Tibial artery (tissue), 4 donors: Measurements from ENCODE around the gene GINS3.

Source experiments
- DNase-seq, 2 donors: peaks; one replicate each; pipeline ENCODE4 v3.0.0-alpha.2; 2019
- H3K27ac ChIP-seq, 2 donors: fragments of 200-600 bp; sonication (generic) in 1 of 2; 1 replicate in 1 of 2; 2 replicates in 1 of 2; pipeline ENCODE4 v1.5.1; 2018 to 2019; ENCODE audit warnings: mild to moderate bottlenecking in 1 of 2
- H3K27me3 ChIP-seq, 2 donors: fragments of 200-600 bp; sonication (generic) in 1 of 2; one replicate each; pipeline versions ENCODE4 v1.5.1 to v1.6.0; 2016 to 2019
- H3K36me3 ChIP-seq, 3 donors: fragments of 200-600 bp; sonication (generic) in 2 of 3; one replicate each; pipeline ENCODE4 v1.5.1; 2016 to 2019; ENCODE audit warnings: mild to moderate bottlenecking in 2 of 3
- H3K4me1 ChIP-seq, 4 donors: fragments of 200-600 bp; sonication (generic) in 2 of 4; 1 replicate in 3 of 4; 2 replicates in 1 of 4; pipeline ENCODE4 v1.5.1; 2016 to 2019
- H3K4me3 ChIP-seq, 2 donors: fragments of 200-600 bp; sonication (generic) in 1 of 2; 1 replicate in 1 of 2; 2 replicates in 1 of 2; pipeline ENCODE4 v1.5.1; 2018 to 2019; ENCODE audit warnings: mild to moderate bottlenecking in 2 of 2
- H3K9me3 ChIP-seq, 3 donors: fragments of 200-600 bp; sonication (generic) in 1 of 3; one replicate each; pipeline ENCODE4 v1.5.1; 2016 to 2019
- intact Hi-C: fragments of 100-400 bp; cut with DNase I; formaldehyde crosslinking; loops from one replicate; pipeline ENCODE4 v1.15.0; 2023; ENCODE audit warnings: low total_unique reads
- TF ChIP-seq, protein P1 (sequence below), 2 experiments: fragments of 200-600 bp in 1 of 2; fragments of 450-650 bp in 1 of 2; IDR thresholded peaks; one replicate each; pipeline ENCODE4 v1.5.1; 2017 to 2019; ENCODE audit warnings: antibody characterized with exemption in 2 of 2, mild to moderate bottlenecking in 1 of 2, moderate library complexity in 1 of 2

The GINS3 gene

DNA sequence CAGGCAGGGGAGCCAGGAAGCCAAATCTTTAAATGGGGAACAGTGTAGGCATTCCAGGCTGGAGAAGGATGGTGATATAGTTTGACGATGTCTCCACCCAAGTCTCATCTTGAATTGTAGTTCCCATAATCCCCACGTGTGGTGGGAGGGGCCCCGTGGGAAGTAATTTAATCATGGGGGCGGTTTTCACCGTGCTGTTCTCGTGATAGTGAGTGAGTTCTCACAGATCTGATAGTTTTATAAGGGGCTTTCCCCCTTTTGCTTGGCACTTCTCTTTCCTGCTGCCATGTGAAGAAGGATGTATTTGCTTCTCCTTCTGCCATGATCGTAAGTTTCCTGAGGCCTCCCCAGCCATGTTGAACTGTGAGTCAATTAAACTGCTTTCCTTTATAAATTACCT, 28.8 kb downstream of the GINS3 start:
- intact Hi-C loops, result no loop called here

DNA sequence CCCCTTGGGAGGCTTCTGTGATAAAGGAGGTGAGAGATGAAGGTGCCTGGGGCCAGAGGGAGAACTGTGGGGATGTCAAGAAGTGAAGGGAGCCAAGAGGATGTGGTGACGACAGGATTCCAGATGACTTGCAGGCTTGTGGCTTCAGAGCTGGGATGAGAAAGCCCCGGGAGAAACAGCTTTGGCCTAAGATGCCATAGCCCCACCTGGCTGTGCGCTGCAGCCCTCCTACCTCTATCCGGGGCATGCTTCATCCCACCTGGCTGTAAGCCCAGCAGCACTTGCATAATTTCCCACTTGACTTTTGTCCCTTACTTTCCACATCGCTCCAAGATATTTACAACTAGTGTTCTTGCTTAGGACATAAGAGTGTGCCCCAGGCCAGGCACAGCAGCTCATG, 29.3 kb downstream of the GINS3 start:
- intact Hi-C loops, result no loop called here
- H3K4me1 ChIP-seq, result no peaks in the 10 kb centered on the region
- peaks cover 0 to 38% of the 10 kb centered on the region in 2 donors for H3K27me3 ChIP-seq
- no peak overlapping the region for H3K4me3 ChIP-seq
- DNase-seq, result no peak
- TF ChIP-seq, protein P1, sequence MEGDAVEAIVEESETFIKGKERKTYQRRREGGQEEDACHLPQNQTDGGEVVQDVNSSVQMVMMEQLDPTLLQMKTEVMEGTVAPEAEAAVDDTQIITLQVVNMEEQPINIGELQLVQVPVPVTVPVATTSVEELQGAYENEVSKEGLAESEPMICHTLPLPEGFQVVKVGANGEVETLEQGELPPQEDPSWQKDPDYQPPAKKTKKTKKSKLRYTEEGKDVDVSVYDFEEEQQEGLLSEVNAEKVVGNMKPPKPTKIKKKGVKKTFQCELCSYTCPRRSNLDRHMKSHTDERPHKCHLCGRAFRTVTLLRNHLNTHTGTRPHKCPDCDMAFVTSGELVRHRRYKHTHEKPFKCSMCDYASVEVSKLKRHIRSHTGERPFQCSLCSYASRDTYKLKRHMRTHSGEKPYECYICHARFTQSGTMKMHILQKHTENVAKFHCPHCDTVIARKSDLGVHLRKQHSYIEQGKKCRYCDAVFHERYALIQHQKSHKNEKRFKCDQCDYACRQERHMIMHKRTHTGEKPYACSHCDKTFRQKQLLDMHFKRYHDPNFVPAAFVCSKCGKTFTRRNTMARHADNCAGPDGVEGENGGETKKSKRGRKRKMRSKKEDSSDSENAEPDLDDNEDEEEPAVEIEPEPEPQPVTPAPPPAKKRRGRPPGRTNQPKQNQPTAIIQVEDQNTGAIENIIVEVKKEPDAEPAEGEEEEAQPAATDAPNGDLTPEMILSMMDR (IDR thresholded peaks at IDR 0.05), result no peak
- H3K36me3 ChIP-seq, result no peaks in the 10 kb centered on the region
- H3K9me3 ChIP-seq, result no peaks in the 10 kb centered on the region
- H3K27ac ChIP-seq, result no peak overlapping the region

More for the DNA sequence above, 28.8 kb downstream of the GINS3 start:
- Histone ChIP-seq H3K27me3 (peaks cover 0 to 38% of the 10 kb centered on the region in 2 donors), H3K27ac (no peak overlapping the region), H3K4me3 (no peak overlapping the region), H3K9me3 (no peaks in the 10 kb centered on the region), H3K4me1 (no peaks in the 10 kb centered on the region), H3K36me3 (no peaks in the 10 kb centered on the region)
- TF ChIP-seq, protein P1 (IDR thresholded peaks at IDR 0.05), result no peak
- DNase-seq, result no peak

DNA sequence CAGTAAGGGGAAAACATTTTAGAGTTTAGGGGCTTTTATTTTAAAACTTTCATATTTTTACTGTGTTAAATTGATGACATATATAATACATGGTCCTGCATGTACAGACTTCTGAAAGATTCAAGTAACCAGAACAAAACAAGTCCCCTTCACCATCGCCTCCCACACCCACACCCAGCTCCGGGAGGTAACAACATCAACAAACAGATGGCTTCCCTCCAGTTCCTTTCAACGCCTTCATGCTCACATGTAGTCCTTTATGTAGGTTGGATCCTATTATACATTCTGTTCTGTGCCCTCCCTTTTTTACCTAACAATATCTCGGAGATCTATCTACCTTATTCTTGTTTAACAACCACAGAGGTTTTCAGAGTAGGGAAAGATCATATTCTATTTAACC, 30.5 kb downstream of the GINS3 start:
- intact Hi-C loops, result no loop called here
- H3K27me3 ChIP-seq, result peaks cover 0 to 29% of the 10 kb centered on the region in 2 donors
- DNase-seq, result no peak
- TF ChIP-seq, protein P1 (IDR thresholded peaks at IDR 0.05), result no peak
- H3K4me3 ChIP-seq, result no peak overlapping the region
- no peak overlapping the region for H3K27ac ChIP-seq
- no peaks in the 10 kb centered on the region for H3K4me1 ChIP-seq
- no peaks in the 10 kb centered on the region for H3K9me3 ChIP-seq
- H3K36me3 ChIP-seq, result no peaks in the 10 kb centered on the region

DNA sequence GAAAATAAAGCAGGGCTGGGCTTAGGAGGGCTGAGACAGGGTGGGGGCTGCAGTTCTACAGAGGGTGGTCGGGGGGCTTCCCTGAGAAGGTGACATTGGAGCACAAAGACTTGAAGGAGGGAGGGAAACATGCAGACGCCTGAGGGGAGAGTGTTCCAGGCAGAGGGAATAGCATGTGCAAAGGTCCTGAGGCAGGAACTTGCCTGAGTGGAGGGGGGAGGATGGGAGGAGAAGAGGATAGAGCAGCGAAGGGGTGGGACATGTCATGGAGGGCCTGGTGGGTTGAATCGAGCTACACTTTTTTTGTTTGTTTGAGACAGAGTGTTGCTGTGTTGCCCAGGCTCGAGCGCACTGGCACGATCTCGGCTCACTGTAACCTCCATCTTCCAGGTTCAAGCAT, 33.0 kb downstream of the GINS3 start:
- no peak overlapping the region for H3K27ac ChIP-seq
- TF ChIP-seq, protein P1 (IDR thresholded peaks at IDR 0.05), result no peak
- intact Hi-C loops, result no loop called here

DNA sequence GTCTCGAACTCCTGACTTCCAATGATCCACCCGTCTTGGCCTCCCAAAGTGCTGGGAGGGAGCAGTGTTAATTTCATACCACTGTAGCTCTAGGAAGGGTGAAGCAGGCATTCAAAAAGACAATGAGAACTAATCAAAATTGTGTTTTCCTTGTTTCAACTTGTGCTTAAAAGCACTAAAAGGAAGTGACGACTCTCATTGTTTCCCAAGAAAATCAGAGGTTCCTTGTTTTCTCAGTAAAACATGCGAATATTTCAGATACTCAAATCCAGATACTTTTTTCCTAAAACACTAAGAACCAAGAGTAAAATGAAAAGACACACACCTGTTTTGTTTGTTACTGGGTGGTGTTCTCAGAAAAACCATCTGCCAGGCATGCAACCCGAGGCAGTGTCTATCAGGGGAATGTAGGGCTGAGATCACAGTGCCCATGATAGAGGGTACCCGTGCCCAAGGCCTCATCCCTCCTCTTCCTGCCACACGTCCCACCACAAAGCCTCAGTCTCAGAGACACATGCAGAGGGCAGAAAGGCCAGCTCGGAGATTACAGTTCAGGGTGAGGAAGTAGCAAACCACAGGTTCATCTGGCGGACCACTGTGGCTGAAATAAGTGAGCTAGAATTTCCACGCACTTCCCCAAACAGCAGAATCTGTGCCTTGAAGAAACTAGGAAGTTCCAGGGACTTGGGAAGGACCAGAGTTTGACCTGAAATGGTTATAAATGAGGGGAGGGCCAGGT, 33.7 kb downstream of the GINS3 start:
- intact Hi-C loops, result no loop called here
- H3K9me3 ChIP-seq, result no peaks in the 10 kb centered on the region
- no peaks in the 10 kb centered on the region for H3K4me1 ChIP-seq
- TF ChIP-seq, protein P1 (IDR thresholded peaks at IDR 0.05), result no peak
- H3K27me3 ChIP-seq, result peaks cover 0 to 15% of the 10 kb centered on the region in 2 donors
- H3K27ac ChIP-seq, result no peak overlapping the region
- no peaks in the 10 kb centered on the region for H3K36me3 ChIP-seq
- peak; percentile 48 to 68 for DNase-seq
- H3K4me3 ChIP-seq, result no peak overlapping the region

More for the DNA sequence above, 33.0 kb downstream of the GINS3 start:
- H3K4me3 ChIP-seq, result no peak overlapping the region
- H3K4me1 ChIP-seq, result no peaks in the 10 kb centered on the region
- no peaks in the 10 kb centered on the region for H3K9me3 ChIP-seq
- no peak for DNase-seq
- H3K36me3 ChIP-seq, result no peaks in the 10 kb centered on the region
- peaks cover 0 to 21% of the 10 kb centered on the region in 2 donors for H3K27me3 ChIP-seq
